Measurements from ENCODE around the gene BRAF.

- TF ChIP-seq EZH2 (IDR thresholded peaks at IDR 0.05; ENCODE audit: low read length, unreplicated experiment) = no peak
- no peak for TF ChIP-seq CTCF (conservative IDR thresholded peaks at IDR 0.05; ENCODE audit: low read depth, low read length)
- TF ChIP-seq EZH2phosphoT487 (IDR thresholded peaks at IDR 0.05; ENCODE audit: borderline replicate concordance, low read length) = no peak
These were observed 249.0 kb downstream of the BRAF start for GRCh38 chr7:140675726-140676125.

Measured in PC-3 (cell line).